HL-60/S4 (cell line): Measurements from ENCODE around the gene FBXO7.

Experiments used
- in situ Hi-C: fragments of 300-500 bp; cut with MboI; formaldehyde crosslinking; loops from 2 replicates; pipeline ENCODE4 v1.14.3; 2022; ENCODE audit warnings: low sequenced_read_pairs

The FBXO7 gene

GRCh38 chr22:32487461-32487860 is 12.8 kb downstream of the FBXO7 start:
- in situ Hi-C loops: no loop called here

- in situ Hi-C loops: no loop called here
These were observed 14.8 kb downstream of the FBXO7 start for GRCh38 chr22:32489377-32489776.

- in situ Hi-C loops: no loop called here
These were observed 15.7 kb downstream of the FBXO7 start for GRCh38 chr22:32490279-32490678.

- in situ Hi-C loops: no loop called here
These were observed 17.5 kb downstream of the FBXO7 start for GRCh38 chr22:32492111-32492510.

GRCh38 chr22:32493551-32493950 is 18.9 kb downstream of the FBXO7 start:
- in situ Hi-C loops: no loop called here

GRCh38 chr22:32494971-32495370 is 20.4 kb downstream of the FBXO7 start:
- in situ Hi-C loops: no loop called here

- in situ Hi-C loops: no loop called here
These were observed 25.1 kb downstream of the FBXO7 start for GRCh38 chr22:32499666-32500065.

- in situ Hi-C loops: no loop called here
These were observed 27.5 kb downstream of the FBXO7 start for GRCh38 chr22:32501836-32502752.

- in situ Hi-C loops: no loop called here
These were observed 34.4 kb downstream of the FBXO7 start for GRCh38 chr22:32509045-32509444.

GRCh38 chr22:32511274-32511673 is 36.7 kb downstream of the FBXO7 start:
- in situ Hi-C loops: no loop called here

- in situ Hi-C loops: no loop called here
These were observed 37.2 kb downstream of the FBXO7 start for GRCh38 chr22:32511776-32512175.

- in situ Hi-C loops: no loop called here
These were observed 37.8 kb downstream of the FBXO7 start for GRCh38 chr22:32512267-32512982.

GRCh38 chr22:32515084-32515483 is 40.5 kb downstream of the FBXO7 start:
- in situ Hi-C loops: no loop called here

GRCh38 chr22:32517488-32517887 is 42.9 kb downstream of the FBXO7 start:
- in situ Hi-C loops: no loop called here

- in situ Hi-C loops: no loop called here
These were observed 43.3 kb downstream of the FBXO7 start for GRCh38 chr22:32517921-32518320.

GRCh38 chr22:32518381-32518780 is 43.8 kb downstream of the FBXO7 start:
- in situ Hi-C loops: no loop called here

- in situ Hi-C loops: no loop called here
These were observed 44.2 kb downstream of the FBXO7 start for GRCh38 chr22:32518848-32519247.

- in situ Hi-C loops: no loop called here
These were observed 46.0 kb downstream of the FBXO7 start for GRCh38 chr22:32520612-32521011.

GRCh38 chr22:32522237-32522636 is 47.6 kb downstream of the FBXO7 start:
- in situ Hi-C loops: no loop called here

GRCh38 chr22:32527756-32528155 is 53.1 kb downstream of the FBXO7 start:
- in situ Hi-C loops: loop anchor here (25.0 kb wide), 2 partner anchors 285 to 460 kb away; partner anchors contain the start of gene TIMP3

- in situ Hi-C loops: loop anchor here (25.0 kb wide), 2 partner anchors 284 to 459 kb away; partner anchors contain the start of gene TIMP3
These were observed 53.7 kb downstream of the FBXO7 start for GRCh38 chr22:32528316-32528715.
